Muscle layer of colon (tissue), 2 donors: ENCODE measurements around the gene XYLT1.
"Not testable (repeated sequence)": the region's sequence is repeated elsewhere in the genome, so short reads cannot be mapped to it uniquely, and the experiment has no call there.

Experiments used
- H3K27ac ChIP-seq: one replicate; pipeline ENCODE4 v1.7.0; 2013; ENCODE audit warnings: low read depth, mild to moderate bottlenecking, low read length, moderate library complexity
- H3K27me3 ChIP-seq, 2 donors: one replicate each; pipeline ENCODE4 v1.7.0; 2013; ENCODE audit warnings: low read length in 2 of 2, mild to moderate bottlenecking in 2 of 2; ENCODE audit not compliant: insufficient read depth in 2 of 2, control insufficient read depth in 1 of 2
- H3K36me3 ChIP-seq: one replicate; pipeline ENCODE4 v1.7.0; 2013; ENCODE audit warnings: mild to moderate bottlenecking, low read length; ENCODE audit not compliant: insufficient read depth
- H3K4me1 ChIP-seq: one replicate; pipeline ENCODE4 v1.7.0; 2013; ENCODE audit warnings: mild to moderate bottlenecking, low read length; ENCODE audit not compliant: insufficient read depth
- H3K4me3 ChIP-seq, 2 donors: one replicate each; pipeline ENCODE4 v1.7.0; 2013; ENCODE audit warnings: low read length in 2 of 2, low read depth in 1 of 2, mild to moderate bottlenecking in 1 of 2, moderate library complexity in 1 of 2
- H3K9ac ChIP-seq: one replicate; pipeline ENCODE4 v1.7.0; 2013; ENCODE audit warnings: low read length
- H3K9me3 ChIP-seq: one replicate; pipeline ENCODE4 v1.7.0; 2013; ENCODE audit warnings: mild to moderate bottlenecking, low read length
- donor health status: abdominal sarcoma.
- donor health status: Adenocarcinoma of cecum.

Gene XYLT1

GRCh38 chr16:17346621-17347569 lies 123.9 kb downstream of the XYLT1 start:
- peaks cover 61% of the 10 kb centered on the region for H3K4me1 ChIP-seq
- H3K9ac ChIP-seq, result no peak overlapping the region
- peak overlapping the region; percentile 82 for H3K27ac ChIP-seq
- no peaks in the 10 kb centered on the region for H3K36me3 ChIP-seq
- H3K27me3 ChIP-seq, result no peaks in the 10 kb centered on the region
- no peaks in the 10 kb centered on the region for H3K9me3 ChIP-seq
- H3K4me3 ChIP-seq, result no peak overlapping the region

- Histone ChIP-seq H3K36me3 (no peaks in the 10 kb centered on the region), H3K9me3 (no peaks in the 10 kb centered on the region), H3K27me3 (no peaks in the 10 kb centered on the region), H3K4me1 (peaks cover 58% of the 10 kb centered on the region), H3K4me3 (no peak overlapping the region), H3K27ac (peak overlapping the region; percentile 62), H3K9ac (no peak overlapping the region)
These were observed 125.7 kb downstream of the XYLT1 start for GRCh38 chr16:17345043-17345442.

GRCh38 chr16:17343728-17344127 lies 127.0 kb downstream of the XYLT1 start:
- H3K27ac ChIP-seq, result peak overlapping the region; percentile 35
- H3K4me1 ChIP-seq, result peaks cover 58% of the 10 kb centered on the region
- H3K36me3 ChIP-seq, result no peaks in the 10 kb centered on the region
- H3K27me3 ChIP-seq, result no peaks in the 10 kb centered on the region
- no peaks in the 10 kb centered on the region for H3K9me3 ChIP-seq
- H3K4me3 ChIP-seq, result no peak overlapping the region
- no peak overlapping the region for H3K9ac ChIP-seq

- Histone ChIP-seq H3K27me3 (no peaks in the 10 kb centered on the region), H3K9ac (no peak overlapping the region), H3K4me3 (no peak overlapping the region), H3K27ac (peak overlapping the region; percentile 35), H3K4me1 (peaks cover 56% of the 10 kb centered on the region), H3K36me3 (no peaks in the 10 kb centered on the region), H3K9me3 (no peaks in the 10 kb centered on the region)
These were observed 127.7 kb downstream of the XYLT1 start for GRCh38 chr16:17343028-17343427.

GRCh38 chr16:17342031-17342430 lies 128.7 kb downstream of the XYLT1 start:
- Histone ChIP-seq H3K9ac (no peak overlapping the region), H3K36me3 (no peaks in the 10 kb centered on the region), H3K4me1 (peaks cover 46% of the 10 kb centered on the region), H3K27me3 (no peaks in the 10 kb centered on the region), H3K4me3 (no peak overlapping the region), H3K27ac (peak overlapping the region; percentile 29), H3K9me3 (no peaks in the 10 kb centered on the region)

- Histone ChIP-seq H3K27ac (peak overlapping the region; percentile 40), H3K27me3 (no peaks in the 10 kb centered on the region), H3K9me3 (no peaks in the 10 kb centered on the region), H3K36me3 (no peaks in the 10 kb centered on the region), H3K4me3 (no peak overlapping the region), H3K4me1 (peaks cover 38% of the 10 kb centered on the region), H3K9ac (no peak overlapping the region)
These were observed 130.0 kb downstream of the XYLT1 start for GRCh38 chr16:17340804-17341203.

GRCh38 chr16:17339764-17340541 lies 130.8 kb downstream of the XYLT1 start:
- Histone ChIP-seq H3K4me1 (peaks cover 30% of the 10 kb centered on the region), H3K9ac (no peak overlapping the region), H3K27ac (peak overlapping the region; percentile 40), H3K4me3 (no peak overlapping the region), H3K9me3 (no peaks in the 10 kb centered on the region), H3K27me3 (no peaks in the 10 kb centered on the region), H3K36me3 (no peaks in the 10 kb centered on the region)

- Histone ChIP-seq H3K27me3 (no peaks in the 10 kb centered on the region), H3K4me3 (no peak overlapping the region), H3K36me3 (no peaks in the 10 kb centered on the region), H3K9ac (no peak overlapping the region), H3K27ac (peak overlapping the region; percentile 66), H3K9me3 (no peaks in the 10 kb centered on the region), H3K4me1 (peaks cover 17% of the 10 kb centered on the region)
These were observed 132.5 kb downstream of the XYLT1 start for GRCh38 chr16:17338244-17338643.

GRCh38 chr16:17336530-17336900 lies 134.2 kb downstream of the XYLT1 start:
- peaks cover 19% of the 10 kb centered on the region for H3K4me1 ChIP-seq
- H3K9ac ChIP-seq, result no peak overlapping the region
- H3K9me3 ChIP-seq, result no peaks in the 10 kb centered on the region
- H3K4me3 ChIP-seq, result no peak overlapping the region
- H3K36me3 ChIP-seq, result no peaks in the 10 kb centered on the region
- H3K27me3 ChIP-seq, result no peaks in the 10 kb centered on the region
- H3K27ac ChIP-seq, result peak overlapping the region; percentile 10

GRCh38 chr16:17335826-17336529 lies 134.8 kb downstream of the XYLT1 start:
- Histone ChIP-seq H3K36me3 (no peaks in the 10 kb centered on the region), H3K4me3 (no peak overlapping the region), H3K4me1 (peaks cover 25% of the 10 kb centered on the region), H3K27me3 (no peaks in the 10 kb centered on the region), H3K9ac (no peak overlapping the region), H3K9me3 (no peaks in the 10 kb centered on the region), H3K27ac (peak overlapping the region; percentile 10)

- H3K9me3 ChIP-seq, H3K9ac ChIP-seq, H3K27ac ChIP-seq, H3K4me3 ChIP-seq, H3K36me3 ChIP-seq, H3K27me3 ChIP-seq: not testable (repeated sequence)
- H3K4me1 ChIP-seq, result peaks cover 24% of the 10 kb centered on the region
These were observed 135.4 kb downstream of the XYLT1 start for GRCh38 chr16:17335406-17335805.
